Raji (cell line): ENCODE measurements around the gene ANKS3.

ENCODE experiments used
- POLR2A ChIP-seq: IDR thresholded peaks from 2 replicates; pipeline ENCODE4 v1.6.1; 2011; ENCODE audit warnings: low read depth, low read length, control low read depth; ENCODE audit not compliant: insufficient read depth

The ANKS3 gene

GRCh38 chr16:4746991-4747574 lies 13.0 kb upstream of the ANKS3 start:
- TF ChIP-seq POLR2A = no peak

DNA sequence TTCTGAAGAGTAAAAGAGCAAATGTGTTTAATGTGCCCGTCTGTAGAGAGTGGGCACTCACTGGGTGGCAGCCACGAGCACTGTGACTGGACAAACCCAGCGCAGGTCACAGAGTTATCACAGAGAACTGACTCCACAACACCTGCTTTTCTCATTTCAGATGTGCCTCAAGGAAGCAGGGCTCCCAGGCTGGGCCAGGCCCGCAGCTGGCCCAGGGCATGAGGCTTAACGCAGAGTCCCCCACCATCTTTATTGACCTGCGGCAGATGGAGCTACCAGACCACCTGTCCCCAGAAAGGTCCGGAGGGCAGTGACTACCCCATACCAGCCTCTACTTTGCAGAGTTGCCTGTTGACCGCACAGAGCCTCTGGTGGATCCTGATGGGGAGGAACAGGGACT lies 12.1 kb upstream of the ANKS3 start:
- TF ChIP-seq POLR2A = no peak

DNA sequence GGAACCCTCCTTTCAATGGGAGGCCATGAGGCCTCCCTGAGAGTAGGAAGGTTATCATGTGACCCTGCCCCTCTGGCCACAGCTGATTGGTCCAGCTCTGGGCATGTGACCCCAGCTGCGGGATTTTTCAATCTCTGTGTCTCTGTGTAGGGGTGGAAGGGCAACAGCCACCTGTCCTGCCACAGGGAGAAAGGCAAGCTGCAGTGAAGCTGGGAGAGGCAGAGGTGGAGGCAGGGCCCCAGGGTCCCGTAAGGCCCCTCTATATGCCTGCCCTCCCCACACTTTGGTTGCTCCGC lies 11.2 kb upstream of the ANKS3 start:
- TF ChIP-seq POLR2A = no peak

DNA sequence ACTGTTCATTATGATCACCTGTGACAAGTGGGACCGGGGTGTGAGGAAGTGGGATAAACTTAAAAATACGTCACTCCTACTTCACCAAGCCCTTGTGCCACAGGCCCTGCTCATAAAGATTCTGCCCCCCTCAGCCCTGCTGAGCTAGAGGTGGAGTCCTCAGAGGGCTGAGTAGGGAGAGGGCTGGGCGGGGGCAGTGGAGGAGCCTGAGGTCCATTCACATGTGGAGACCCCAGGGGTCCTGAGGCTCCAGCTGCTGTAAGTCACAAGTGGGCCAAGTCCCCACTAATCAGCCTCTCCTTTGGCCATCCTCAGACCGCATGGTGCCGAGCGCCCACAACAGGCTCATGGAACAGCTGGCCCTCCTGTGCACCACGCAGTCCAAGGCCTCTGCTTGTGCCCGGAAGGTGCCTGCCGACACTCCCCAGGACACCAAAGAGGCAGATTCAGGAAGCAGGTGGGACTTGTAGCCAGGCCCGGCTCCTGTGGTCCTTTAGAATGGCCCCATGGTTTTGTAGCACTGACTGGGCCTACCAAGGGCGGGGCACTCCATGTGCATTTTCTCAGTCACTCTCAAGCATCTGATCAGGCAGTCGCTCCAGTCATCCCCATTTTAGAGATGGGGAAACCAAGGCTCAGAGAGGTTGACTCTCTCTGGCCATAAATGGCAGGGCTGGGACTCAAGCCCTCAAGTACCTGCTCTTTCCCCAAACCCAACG lies 10.6 kb upstream of the ANKS3 start:
- no peak for TF ChIP-seq POLR2A

DNA sequence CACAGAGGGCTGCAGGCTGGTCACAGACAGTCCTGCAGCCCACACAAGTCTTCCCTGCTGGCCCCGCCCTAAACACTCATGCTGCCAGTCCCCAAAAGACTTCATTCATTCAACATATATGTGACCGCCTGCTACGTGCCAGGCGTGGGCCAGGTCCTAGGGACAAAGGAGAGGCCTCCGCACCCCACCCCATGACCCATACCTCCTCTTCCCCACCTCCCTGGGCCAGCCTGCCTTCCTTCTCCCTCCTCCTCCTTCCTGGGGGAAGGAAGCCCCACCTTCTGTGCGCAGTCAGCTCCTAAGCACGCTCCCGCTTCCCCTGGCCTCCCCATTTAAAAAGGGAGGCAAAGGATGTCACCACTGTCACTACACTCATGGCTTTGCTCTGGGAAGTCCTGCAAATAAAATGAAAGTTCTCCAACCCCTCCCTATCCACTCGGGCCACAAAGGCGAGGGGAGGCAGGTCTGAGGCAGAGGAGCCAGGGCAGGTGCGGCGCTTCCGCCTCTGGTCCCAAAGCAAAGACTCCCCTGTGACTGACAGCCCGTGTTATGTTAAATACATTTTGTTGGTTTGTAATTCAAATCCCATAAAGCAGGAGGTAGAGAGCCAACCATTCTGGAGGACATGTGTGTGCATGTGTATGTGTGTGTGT lies 9.3 kb upstream of the ANKS3 start:
- no peak for TF ChIP-seq POLR2A

DNA sequence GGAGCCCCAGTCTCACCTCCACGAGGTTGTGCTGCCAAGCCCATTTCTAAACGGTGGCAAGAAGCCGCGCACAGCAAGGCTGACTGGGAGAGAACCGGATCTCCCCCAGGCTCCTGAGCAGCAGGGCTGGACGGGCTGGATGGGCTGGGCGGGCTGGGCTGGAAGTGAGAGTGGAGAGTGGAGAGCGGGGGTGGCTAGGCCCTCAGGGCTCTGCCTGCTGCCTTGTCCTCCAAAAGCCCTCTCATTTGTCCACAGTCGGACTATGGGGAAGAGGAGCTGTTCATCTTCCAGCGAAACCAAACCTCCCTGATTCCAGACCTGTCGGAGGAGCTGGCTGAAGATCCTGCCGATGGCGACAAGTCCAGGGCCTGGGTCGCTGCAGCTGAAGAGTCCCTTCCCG lies 3.5 kb upstream of the ANKS3 start:
- no peak for TF ChIP-seq POLR2A

GRCh38 chr16:4736546-4736945 lies 2.5 kb upstream of the ANKS3 start:
- no peak for TF ChIP-seq POLR2A

GRCh38 chr16:4734730-4735535 lies 862 bp upstream of the ANKS3 start:
- TF ChIP-seq POLR2A = peak; percentile 59; the same call in 1 of the 2 replicates

DNA sequence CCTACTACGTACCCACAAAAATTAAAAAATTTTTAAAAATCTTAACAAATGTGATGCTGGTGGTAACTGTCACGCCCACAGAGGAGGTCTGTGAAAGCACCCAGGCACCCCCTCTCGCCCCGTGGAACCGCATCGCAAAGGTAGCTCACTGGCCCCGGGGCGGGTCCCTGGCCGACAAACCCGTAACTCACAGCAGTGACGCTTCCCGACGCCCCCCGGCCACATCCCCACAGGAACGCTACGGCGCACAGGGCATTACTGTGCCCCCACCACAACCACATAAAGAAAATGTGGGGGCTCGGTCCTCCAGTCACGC lies 366 bp downstream of the ANKS3 start:
- TF ChIP-seq POLR2A = no peak

- no peak for TF ChIP-seq POLR2A
These were observed 794 bp downstream of the ANKS3 start for GRCh38 chr16:4733211-4733742.

DNA sequence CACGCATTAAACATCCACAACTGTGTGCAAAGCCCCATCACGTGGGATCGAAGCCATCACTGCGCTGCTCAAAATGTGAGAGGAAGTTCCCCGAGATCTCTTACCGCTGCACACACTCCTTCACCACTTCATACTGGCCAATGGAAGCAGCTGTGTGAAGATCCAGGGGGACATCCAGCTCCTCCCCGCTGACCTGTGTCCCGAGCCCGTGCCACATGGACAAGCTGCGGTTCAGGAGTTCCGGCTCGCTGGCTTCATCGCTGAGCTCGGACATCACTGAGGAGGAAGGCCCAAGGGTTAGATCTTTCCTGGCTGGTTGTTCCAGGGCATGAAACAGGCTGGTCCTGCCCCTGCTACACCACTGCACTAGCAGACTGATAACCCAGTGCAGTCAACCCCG lies 4.2 kb downstream of the ANKS3 start:
- TF ChIP-seq POLR2A = no peak

DNA sequence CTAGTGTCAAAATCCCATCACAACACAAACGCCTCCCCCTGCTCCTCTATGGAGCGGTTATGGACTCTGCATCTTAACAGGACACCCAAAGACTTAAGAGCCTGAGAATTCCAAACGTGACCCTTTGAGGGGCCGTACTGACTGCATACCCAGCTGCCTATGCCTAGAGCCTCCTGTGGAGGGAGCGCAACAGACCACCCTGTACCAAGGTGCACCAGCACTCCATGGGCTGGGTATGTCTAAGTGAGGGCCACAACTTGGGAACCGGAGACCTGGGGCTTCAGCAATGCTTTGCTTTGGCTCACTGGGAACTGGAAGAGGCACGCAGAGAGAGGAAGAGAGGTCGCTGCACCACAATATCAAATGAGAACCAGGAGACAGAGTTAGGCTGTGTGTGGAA lies 5.4 kb downstream of the ANKS3 start:
- TF ChIP-seq POLR2A = no peak

DNA sequence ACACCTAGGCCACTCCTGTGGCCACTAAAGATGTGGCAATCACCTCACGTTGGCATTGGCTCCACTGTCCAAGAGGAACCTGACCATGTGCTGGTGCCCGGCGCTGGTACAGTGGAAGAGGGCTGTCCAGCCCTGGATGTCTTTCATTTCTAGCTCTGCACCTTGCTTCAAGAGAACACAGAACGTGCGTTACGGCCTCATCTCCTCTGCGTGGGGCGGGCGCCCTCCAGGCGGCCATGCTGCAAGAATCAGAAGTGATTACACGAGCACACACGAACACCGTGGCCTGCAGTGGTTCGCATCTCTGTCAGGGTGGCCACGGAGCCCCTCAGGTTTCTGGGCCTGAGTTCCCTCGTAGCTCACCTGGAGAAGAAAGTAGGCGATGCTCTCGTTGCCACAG lies 7.5 kb downstream of the ANKS3 start:
- no peak for TF ChIP-seq POLR2A

GRCh38 chr16:4724661-4725270 lies 9.3 kb downstream of the ANKS3 start:
- no peak for TF ChIP-seq POLR2A

DNA sequence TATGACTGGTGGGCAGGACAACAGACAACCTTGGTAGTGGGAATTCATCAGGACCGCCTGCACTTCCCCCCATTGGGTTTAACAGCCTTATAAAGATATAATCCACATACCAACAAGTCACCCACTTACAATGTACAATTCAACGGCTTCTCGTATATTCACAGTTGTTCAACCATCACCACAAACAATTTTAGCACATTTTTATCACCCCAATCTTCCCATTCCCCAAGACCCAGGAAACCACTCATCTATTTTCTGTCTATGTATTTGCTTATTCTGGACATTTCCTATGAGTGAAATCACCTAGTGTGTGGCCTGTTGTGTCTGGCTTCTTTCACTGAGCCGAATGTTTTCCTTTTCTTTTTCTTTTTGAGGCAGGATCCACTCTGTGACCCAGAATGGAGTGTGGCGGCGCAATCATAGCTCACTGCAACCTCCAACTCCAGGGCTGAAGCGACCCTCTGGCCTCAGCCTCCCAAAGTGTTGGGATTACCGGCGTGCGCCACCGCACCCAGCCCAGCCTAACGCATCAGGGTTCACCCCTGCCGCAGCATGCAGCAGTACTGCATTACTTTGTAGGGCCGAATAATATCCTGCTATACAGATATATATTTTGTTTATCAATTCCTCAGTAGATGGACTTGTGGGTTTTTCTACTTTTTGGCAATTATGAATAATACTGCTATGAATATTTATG lies 10.9 kb downstream of the ANKS3 start:
- no peak for TF ChIP-seq POLR2A
